Bone marrow (tissue), 2 donors: ENCODE measurements around the gene FOXJ2.
"Not testable (repeated sequence)": the region's sequence is repeated elsewhere in the genome, so short reads cannot be mapped to it uniquely, and the experiment has no call there.

Experiments
- DNase-seq, 2 donors: peaks; one replicate each; lab custom pipeline; 2025; lab: John Stamatoyannopoulos, UW

FOXJ2 gene

DNA sequence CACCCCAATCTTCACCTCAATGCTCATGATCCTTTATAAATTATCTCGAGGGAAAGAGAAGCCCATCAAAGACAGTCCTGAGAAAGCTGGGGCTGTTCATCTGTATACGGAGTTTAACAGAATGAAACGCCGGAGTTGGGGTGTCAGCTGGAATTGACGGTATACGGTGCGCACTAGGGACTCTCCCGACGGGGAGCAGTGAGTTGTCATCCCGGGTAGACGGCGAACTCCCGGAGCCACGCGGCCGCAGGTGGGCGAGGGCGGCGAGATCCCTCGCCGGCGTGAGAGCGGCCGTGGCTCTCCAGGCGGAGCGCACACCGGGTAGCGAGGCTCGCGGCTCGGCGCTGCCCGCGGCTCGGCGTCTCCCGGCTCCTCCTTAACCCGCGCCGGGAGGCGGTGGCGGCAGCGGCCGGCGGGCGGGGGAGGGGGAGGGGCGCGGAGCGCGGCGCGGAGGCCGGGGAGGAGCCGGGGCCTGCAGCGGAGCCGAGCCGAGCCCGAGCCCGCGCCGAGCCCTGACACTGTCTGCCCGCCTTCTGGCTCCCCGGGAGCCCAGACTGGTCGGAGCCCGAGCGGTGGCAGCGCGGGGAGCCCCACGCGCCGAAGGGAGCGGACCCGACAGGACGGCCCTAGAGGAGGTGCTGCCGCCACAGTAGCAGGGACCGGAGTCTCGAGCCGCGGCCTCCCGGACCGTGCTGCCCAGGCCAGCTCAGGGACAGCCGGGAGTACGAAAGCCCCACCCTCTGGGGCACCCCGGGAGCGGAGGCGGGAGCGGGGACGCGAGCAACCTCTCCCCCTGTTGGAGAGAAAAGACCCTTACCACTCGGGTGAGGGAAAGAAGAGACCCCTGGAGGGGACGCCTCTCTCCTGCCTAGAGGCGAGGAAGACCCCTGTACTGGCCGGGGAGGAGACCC, at the start of gene FOXJ2:
FOXJ2 (plus strand) TSS at position 475 of the 911 bp plus-strand sequence. CDS start 7,117 bp downstream, outside the sequence.
- peak; percentile 4 to 53 for DNase-seq

GRCh38 chr12:7983019-7983418, 49.5 kb upstream of the FOXJ2 start:
- not testable (repeated sequence) for DNase-seq

DNA sequence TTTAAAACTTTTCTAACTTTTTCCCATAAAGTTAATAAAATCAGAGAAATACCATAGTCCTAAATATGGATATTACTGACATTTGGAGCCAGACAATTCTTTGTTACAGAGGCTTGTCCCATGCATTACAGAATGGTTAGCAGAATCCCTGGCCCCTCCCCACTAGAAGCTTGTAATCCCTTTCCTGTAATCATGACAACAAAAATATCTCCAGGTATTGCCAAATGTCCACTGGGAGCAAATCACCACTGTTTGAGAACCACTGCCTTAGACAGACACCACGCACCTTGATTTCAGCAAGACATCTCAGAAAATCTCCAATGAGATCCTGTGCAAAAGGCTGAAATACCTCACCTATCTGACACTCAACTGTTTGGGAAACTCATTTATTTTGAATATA, 49.1 kb upstream of the FOXJ2 start:
- DNase-seq, result not testable (repeated sequence)

GRCh38 chr12:7984900-7985299, 47.6 kb upstream of the FOXJ2 start:
- no peak for DNase-seq

GRCh38 chr12:7985802-7986418, 46.6 kb upstream of the FOXJ2 start:
- no peak for DNase-seq

GRCh38 chr12:7989827-7990491, 42.6 kb upstream of the FOXJ2 start:
- DNase-seq, result peak; percentile 23 to 98

GRCh38 chr12:7991535-7991934, 41.0 kb upstream of the FOXJ2 start:
- no peak for DNase-seq

GRCh38 chr12:7994731-7995205, 37.7 kb upstream of the FOXJ2 start:
- DNase-seq, result no peak

- peak; percentile 23 to 82 for DNase-seq
Measured at GRCh38 chr12:7995266-7995963, 37.1 kb upstream of the FOXJ2 start.

GRCh38 chr12:8000827-8001226, 31.7 kb upstream of the FOXJ2 start:
- not testable (repeated sequence) for DNase-seq

DNA sequence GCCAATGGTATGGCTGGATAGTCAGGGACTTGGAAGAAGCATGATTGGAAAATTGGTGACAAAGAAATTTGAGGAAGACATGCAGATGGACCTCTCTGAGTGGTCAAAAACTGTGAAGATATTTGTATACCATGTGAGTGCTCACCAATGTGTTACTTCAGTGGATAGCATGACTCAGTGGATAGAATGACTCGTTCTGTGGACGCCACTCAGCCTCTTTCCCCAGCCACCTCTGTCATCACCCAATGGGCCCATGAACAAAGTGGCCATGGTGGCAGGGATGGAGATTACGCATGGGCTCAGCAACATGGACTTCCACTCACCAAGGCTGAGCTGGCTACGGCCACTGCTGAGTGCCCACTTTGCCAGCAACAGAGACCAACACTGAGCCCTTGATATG, 31.0 kb upstream of the FOXJ2 start:
- not testable (repeated sequence) for DNase-seq

- not testable (repeated sequence) for DNase-seq
Measured at GRCh38 chr12:8004897-8005296, 27.6 kb upstream of the FOXJ2 start.

DNA sequence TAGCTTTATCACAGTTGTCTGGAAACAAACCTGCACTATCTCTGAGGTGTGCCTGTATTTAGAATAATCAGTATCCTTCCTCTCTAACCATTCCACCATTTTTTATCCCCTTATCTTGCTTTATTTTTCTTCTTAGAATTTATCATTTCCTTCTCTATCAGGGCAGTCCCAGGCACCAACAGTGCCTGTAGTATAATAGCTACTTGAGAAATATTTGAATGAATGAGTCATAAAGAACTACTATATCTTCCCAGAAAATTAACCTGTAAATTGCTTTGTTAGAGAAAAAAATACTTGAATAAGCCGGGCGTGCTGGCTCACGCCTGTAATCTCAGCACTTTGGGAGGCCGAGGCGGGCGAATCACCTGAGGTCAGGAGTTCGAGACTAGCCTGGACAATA, 21.2 kb upstream of the FOXJ2 start:
- DNase-seq, result no peak

DNA sequence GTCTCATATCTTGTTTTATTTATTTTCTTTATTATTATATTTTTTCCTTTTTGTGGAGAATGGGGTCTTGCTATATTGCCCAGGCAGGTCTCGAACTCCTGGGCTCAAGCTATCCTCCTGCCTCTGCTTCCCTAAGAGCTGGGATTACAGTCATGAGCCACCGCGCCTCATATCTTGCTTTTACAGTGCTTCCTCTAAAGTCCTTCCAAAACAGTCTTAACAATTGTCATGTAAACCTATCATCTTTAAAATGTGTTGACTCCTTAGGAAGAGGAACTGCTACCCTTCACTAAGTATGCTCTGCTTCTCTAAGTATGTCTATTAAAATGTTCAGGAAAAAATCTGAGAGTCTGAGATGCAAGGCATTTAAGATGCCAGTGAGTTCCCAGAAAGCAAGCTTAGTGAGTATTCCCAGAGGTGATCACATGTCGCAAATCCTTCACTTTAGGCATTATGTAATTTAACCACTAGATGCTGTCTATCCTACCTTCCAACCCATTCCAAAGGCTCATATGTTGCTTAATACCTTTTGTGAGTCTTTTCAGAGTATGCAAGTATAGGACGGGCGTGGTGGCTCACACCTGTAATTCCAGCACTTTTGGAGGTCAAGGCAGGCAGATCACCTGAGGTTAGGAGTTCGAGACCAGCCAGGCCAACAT, 19.7 kb upstream of the FOXJ2 start:
- no peak for DNase-seq

GRCh38 chr12:8014836-8015235, 17.7 kb upstream of the FOXJ2 start:
- DNase-seq, result no peak

- DNase-seq, result not testable (repeated sequence)
Measured at GRCh38 chr12:8018213-8018612, 14.3 kb upstream of the FOXJ2 start.

- DNase-seq, result no peak
Measured at GRCh38 chr12:8018666-8019581, 13.6 kb upstream of the FOXJ2 start.

DNA sequence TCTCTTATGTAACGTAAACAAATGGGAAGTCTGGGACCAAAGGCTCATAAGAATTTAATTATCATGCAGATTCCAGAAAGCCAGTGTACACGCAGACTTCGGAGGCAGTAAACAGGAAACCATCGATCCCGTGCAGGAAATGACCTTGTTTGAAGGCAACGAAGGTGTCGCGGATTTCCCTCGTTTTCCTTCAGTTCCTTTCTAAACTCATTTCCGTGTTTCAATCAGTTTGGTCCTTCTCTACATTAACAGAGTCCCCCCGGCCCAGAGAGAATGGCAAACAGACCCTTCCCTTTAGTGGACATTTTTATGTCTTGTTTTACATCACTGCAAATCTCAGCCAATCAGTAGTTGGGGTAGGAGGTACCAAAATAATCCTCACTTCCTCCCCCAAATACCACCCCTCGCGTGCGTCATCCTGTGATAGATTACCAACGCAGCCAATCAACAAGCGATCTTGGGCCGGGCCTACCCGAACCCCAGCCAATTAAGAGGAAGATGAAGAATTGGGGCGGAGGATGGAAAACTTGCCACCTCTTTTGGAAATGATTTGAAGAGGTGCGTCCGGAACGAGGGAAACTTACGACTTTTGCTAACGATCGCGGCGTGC, 6.1 kb upstream of the FOXJ2 start:
- peak; percentile 80 to 97 for DNase-seq

GRCh38 chr12:8027856-8028255, 4.7 kb upstream of the FOXJ2 start:
- DNase-seq, result no peak

DNA sequence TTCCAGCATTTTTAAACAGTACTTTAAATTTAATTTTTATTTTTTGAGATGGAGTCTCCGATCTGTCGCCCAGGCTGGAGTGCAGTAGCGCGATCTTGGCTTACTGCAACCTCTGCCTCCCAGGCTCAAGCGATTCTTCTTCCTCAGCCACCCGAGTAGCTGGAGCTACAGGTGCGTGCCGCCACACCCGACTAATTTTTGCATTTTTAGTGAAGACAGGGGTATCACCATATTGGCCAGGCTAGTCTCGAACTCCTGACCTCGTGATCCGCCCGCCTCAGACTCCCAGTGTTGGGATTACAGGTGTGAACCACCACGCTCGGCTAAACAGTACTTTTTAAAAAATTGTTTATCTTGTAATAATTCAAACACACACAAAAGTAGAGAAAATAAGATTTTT, 4.2 kb upstream of the FOXJ2 start:
- no peak for DNase-seq
